ENCODE measurements around the gene RPLP1.

DNA sequence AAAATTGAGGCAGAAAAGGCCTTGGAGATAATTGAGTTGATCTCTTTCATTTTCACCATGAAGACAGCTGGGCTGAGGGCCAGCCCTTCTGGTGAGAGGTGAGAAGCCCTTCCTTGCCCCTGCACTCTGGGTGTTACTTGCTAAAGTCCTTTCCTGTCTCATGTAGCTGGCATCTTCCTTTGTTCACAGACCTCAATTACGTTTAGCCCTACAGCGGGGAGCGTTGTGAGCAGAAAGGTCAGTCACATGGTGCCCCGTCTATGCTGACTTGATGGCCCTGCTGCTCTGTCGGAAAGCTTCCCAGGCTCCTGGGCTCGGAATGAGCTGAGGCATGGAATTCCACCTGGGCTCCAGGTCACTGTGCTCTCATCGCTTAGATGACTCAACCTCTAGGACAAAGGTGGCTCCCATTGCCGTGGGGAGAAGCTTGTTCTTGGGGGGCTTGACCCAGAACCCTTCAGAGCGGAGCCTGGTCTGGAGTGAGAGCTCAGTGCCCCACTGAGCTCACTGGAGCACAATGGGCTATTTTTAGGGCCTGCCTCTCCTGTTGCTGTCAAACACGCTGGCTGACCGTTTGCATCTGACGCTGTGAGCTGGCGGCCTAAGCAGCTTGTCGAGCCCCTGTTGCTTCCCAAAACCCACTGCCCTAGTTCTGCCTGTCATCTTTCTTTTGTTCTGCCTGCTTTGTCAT, 47.0 kb downstream of the RPLP1 start:
- TF ChIP-seq, protein P1, sequence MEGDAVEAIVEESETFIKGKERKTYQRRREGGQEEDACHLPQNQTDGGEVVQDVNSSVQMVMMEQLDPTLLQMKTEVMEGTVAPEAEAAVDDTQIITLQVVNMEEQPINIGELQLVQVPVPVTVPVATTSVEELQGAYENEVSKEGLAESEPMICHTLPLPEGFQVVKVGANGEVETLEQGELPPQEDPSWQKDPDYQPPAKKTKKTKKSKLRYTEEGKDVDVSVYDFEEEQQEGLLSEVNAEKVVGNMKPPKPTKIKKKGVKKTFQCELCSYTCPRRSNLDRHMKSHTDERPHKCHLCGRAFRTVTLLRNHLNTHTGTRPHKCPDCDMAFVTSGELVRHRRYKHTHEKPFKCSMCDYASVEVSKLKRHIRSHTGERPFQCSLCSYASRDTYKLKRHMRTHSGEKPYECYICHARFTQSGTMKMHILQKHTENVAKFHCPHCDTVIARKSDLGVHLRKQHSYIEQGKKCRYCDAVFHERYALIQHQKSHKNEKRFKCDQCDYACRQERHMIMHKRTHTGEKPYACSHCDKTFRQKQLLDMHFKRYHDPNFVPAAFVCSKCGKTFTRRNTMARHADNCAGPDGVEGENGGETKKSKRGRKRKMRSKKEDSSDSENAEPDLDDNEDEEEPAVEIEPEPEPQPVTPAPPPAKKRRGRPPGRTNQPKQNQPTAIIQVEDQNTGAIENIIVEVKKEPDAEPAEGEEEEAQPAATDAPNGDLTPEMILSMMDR (IDR thresholded peaks at IDR 0.05; ENCODE audit: low read depth, low read length, poor library complexity, severe bottlenecking): no peak
- TF ChIP-seq EZH2phosphoT487 (IDR thresholded peaks at IDR 0.05; ENCODE audit: borderline replicate concordance, low read length): no peak

Measured in DOHH2 (cell line).